HEK293 (cell line): ENCODE results near the gene ECM1.
A peak's percentile ranks its signal among the peaks of the same experiment; 100 is the strongest.

Experiments
- KLF17 ChIP-seq: fragments of 450-650 bp; formaldehyde crosslinking; IDR thresholded peaks from 2 replicates; pipeline ENCODE4 v1.5.1; 2016; ENCODE audit warnings: missing biosample characterization, missing genetic modification characterization
- KLF7 ChIP-seq: fragments of 450-650 bp; formaldehyde crosslinking; IDR thresholded peaks from 2 replicates; pipeline ENCODE4 v1.5.1; 2016; ENCODE audit warnings: missing biosample characterization, missing genetic modification characterization, borderline replicate concordance
- OVOL3 ChIP-seq: fragments of 450-650 bp; formaldehyde crosslinking; IDR thresholded peaks from 2 replicates; pipeline ENCODE4 v1.5.1; 2016; ENCODE audit warnings: missing biosample characterization, missing genetic modification characterization
- RBAK ChIP-seq: fragments of 450-650 bp; formaldehyde crosslinking; IDR thresholded peaks from 2 replicates; pipeline ENCODE4 v1.5.1; 2016; ENCODE audit warnings: missing biosample characterization, missing genetic modification characterization
- SP3 ChIP-seq: fragments of 450-650 bp; formaldehyde crosslinking; IDR thresholded peaks from 2 replicates; pipeline ENCODE4 v1.5.1; 2016; ENCODE audit warnings: missing biosample characterization, missing genetic modification characterization
- ZEB2 ChIP-seq: fragments of 450-650 bp; formaldehyde crosslinking; IDR thresholded peaks from 2 replicates; pipeline ENCODE4 v1.5.1; 2016; ENCODE audit warnings: missing biosample characterization, missing genetic modification characterization
- ZNF148 ChIP-seq: fragments of 450-650 bp; formaldehyde crosslinking; IDR thresholded peaks from 2 replicates; pipeline ENCODE4 v1.5.0; 2017; ENCODE audit warnings: missing biosample characterization, missing genetic modification characterization, borderline replicate concordance
- ZNF174 ChIP-seq: fragments of 450-650 bp; formaldehyde crosslinking; IDR thresholded peaks from 2 replicates; pipeline ENCODE4 v1.5.0; 2017; ENCODE audit warnings: missing biosample characterization, mild to moderate bottlenecking, missing genetic modification characterization
- ZNF184 ChIP-seq: fragments of 450-650 bp; IDR thresholded peaks from 2 replicates; pipeline ENCODE4 v1.5.1; 2018; ENCODE audit warnings: missing biosample characterization, mild to moderate bottlenecking, missing genetic modification characterization
- ZNF221 ChIP-seq: fragments of 450-650 bp; formaldehyde crosslinking; IDR thresholded peaks from 2 replicates; pipeline ENCODE4 v1.5.1; 2017; ENCODE audit warnings: missing biosample characterization, missing genetic modification characterization, borderline replicate concordance
- ZNF280D ChIP-seq: fragments of 450-650 bp; formaldehyde crosslinking; IDR thresholded peaks from 2 replicates; pipeline ENCODE4 v1.5.1; 2016; ENCODE audit warnings: missing biosample characterization, missing genetic modification characterization
- ZNF292 ChIP-seq: fragments of 450-650 bp; formaldehyde crosslinking; IDR thresholded peaks from 2 replicates; pipeline ENCODE4 v1.5.1; 2016; ENCODE audit warnings: low read depth, missing biosample characterization, missing genetic modification characterization, borderline replicate concordance
- ZNF335 ChIP-seq: fragments of 450-650 bp; formaldehyde crosslinking; conservative IDR thresholded peaks from 2 replicates; pipeline ENCODE4 v1.5.1; 2016; ENCODE audit warnings: missing biosample characterization, missing genetic modification characterization
- ZNF341 ChIP-seq: fragments of 450-650 bp; formaldehyde crosslinking; IDR thresholded peaks from 2 replicates; pipeline ENCODE4; 2016; ENCODE audit warnings: low read depth, missing biosample characterization, missing genetic modification characterization
- ZNF350 ChIP-seq: fragments of 450-650 bp; formaldehyde crosslinking; IDR thresholded peaks from 2 replicates; pipeline ENCODE4 v1.5.0; 2017; ENCODE audit warnings: missing biosample characterization, mild to moderate bottlenecking, missing genetic modification characterization
- ZNF391 ChIP-seq: fragments of 450-650 bp; formaldehyde crosslinking; IDR thresholded peaks from 2 replicates; pipeline ENCODE4 v1.5.1; 2016; ENCODE audit warnings: low read depth, missing biosample characterization, missing genetic modification characterization, borderline replicate concordance
- ZNF416 ChIP-seq: fragments of 450-650 bp; formaldehyde crosslinking; IDR thresholded peaks from 2 replicates; pipeline ENCODE4 v1.5.1; 2016; ENCODE audit warnings: missing biosample characterization, missing genetic modification characterization
- ZNF555 ChIP-seq: fragments of 450-650 bp; formaldehyde crosslinking; conservative IDR thresholded peaks from 2 replicates; pipeline ENCODE4 v1.5.1; 2017; ENCODE audit warnings: missing biosample characterization, mild to moderate bottlenecking, missing genetic modification characterization, inconsistent platforms
- ZNF654 ChIP-seq: fragments of 450-650 bp; formaldehyde crosslinking; IDR thresholded peaks from 2 replicates; pipeline ENCODE4 v1.5.1; 2016; ENCODE audit warnings: low read depth, missing biosample characterization, missing genetic modification characterization
- ZNF658 ChIP-seq: fragments of 450-650 bp; formaldehyde crosslinking; IDR thresholded peaks from 2 replicates; pipeline ENCODE4; 2016; ENCODE audit warnings: missing biosample characterization, missing genetic modification characterization
- ZSCAN30 ChIP-seq: fragments of 450-650 bp; IDR thresholded peaks from 2 replicates; pipeline ENCODE4 v1.5.1; 2018; ENCODE audit warnings: missing biosample characterization, mild to moderate bottlenecking, missing genetic modification characterization, moderate library complexity
- TF ChIP-seq, protein P1 (sequence below): fragments of 450-650 bp; formaldehyde crosslinking; optimal IDR thresholded peaks from 2 replicates; pipeline ENCODE3; 2016; ENCODE audit warnings: missing biosample characterization, mild to moderate bottlenecking, missing genetic modification characterization
- TF ChIP-seq, protein P2 (sequence below): fragments of 450-650 bp; formaldehyde crosslinking; IDR thresholded peaks from 2 replicates; pipeline ENCODE4 v1.5.1; 2016; ENCODE audit warnings: missing biosample characterization, missing genetic modification characterization
- TF ChIP-seq, protein P3 (sequence below): fragments of 450-650 bp; formaldehyde crosslinking; IDR thresholded peaks from 2 replicates; pipeline ENCODE4 v1.5.1; 2017; ENCODE audit warnings: missing biosample characterization, missing genetic modification characterization
- TF ChIP-seq, protein P4 (sequence below): fragments of 450-650 bp; formaldehyde crosslinking; conservative IDR thresholded peaks from 2 replicates; pipeline ENCODE4 v1.5.1; 2016; ENCODE audit warnings: low read depth, missing biosample characterization, missing genetic modification characterization

The ECM1 gene

DNA sequence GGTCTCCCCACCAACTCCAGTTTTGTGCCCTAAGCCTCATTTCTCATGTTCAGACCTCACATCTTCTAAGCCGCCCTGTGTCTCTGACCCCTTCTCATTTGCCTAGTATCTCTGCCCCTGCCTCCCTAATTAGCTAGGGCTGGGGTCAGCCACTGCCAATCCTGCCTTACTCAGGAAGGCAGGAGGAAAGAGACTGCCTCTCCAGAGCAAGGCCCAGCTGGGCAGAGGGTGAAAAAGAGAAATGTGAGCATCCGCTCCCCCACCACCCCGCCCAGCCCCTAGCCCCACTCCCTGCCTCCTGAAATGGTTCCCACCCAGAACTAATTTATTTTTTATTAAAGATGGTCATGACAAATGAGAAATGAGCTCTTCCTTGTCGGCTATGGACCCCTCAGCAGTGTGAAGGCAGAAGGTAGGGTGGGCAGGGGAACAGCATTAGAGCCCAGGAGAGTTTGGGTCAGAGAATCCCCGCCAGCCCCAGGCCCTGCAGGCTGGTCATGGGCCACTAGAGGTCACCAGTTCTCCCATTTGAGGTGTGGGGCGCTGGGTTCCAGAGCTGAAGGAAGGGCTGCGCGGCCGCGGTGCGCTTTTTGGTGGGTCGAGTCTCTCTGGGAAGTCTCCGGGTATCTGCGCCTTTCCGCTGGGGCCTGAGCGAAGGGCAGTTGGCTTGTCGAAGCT is 52.8 kb downstream of the ECM1 start (continued):
- TF ChIP-seq, protein P1, sequence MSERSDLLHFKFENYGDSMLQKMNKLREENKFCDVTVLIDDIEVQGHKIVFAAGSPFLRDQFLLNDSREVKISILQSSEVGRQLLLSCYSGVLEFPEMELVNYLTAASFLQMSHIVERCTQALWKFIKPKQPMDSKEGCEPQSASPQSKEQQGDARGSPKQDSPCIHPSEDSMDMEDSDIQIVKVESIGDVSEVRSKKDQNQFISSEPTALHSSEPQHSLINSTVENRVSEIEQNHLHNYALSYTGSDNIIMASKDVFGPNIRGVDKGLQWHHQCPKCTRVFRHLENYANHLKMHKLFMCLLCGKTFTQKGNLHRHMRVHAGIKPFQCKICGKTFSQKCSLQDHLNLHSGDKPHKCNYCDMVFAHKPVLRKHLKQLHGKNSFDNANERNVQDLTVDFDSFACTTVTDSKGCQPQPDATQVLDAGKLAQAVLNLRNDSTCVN, result peak; percentile 0
- TF ChIP-seq, protein P2, sequence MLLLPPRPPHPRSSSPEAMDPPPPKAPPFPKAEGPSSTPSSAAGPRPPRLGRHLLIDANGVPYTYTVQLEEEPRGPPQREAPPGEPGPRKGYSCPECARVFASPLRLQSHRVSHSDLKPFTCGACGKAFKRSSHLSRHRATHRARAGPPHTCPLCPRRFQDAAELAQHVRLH, result no peak
- TF ChIP-seq ZNF658 (tag by site-specific recombination) (no peak), ZEB2 (peak; percentile 52; the same call in 1 of the 2 replicates), ZNF335 (tag by site-specific recombination) (no peak; the same call in 1 of the 2 replicates), ZNF654 (tag by site-specific recombination) (peak; percentile 90), ZNF292 (tag by site-specific recombination) (no peak), ZSCAN30 (peak; percentile 65; the same call in 1 of the 2 replicates), KLF17 (tag by site-specific recombination) (no peak), ZNF184 (tag by site-specific recombination) (no peak), SP3 (tag by site-specific recombination) (no peak), ZNF174 (no peak), ZNF350 (no peak), ZNF416 (tag by site-specific recombination) (no peak), KLF7 (no peak), ZNF280D (no peak), OVOL3 (tag by site-specific recombination) (no peak), ZNF148 (no peak), RBAK (tag by site-specific recombination) (no peak), ZNF391 (tag by site-specific recombination) (peak; percentile 73; the same call in 1 of the 2 replicates), ZNF221 (tag by site-specific recombination) (no peak), ZNF555 (tag by site-specific recombination) (no peak), ZNF341 (tag by site-specific recombination) (peak; percentile 46)
- TF ChIP-seq, protein P3, sequence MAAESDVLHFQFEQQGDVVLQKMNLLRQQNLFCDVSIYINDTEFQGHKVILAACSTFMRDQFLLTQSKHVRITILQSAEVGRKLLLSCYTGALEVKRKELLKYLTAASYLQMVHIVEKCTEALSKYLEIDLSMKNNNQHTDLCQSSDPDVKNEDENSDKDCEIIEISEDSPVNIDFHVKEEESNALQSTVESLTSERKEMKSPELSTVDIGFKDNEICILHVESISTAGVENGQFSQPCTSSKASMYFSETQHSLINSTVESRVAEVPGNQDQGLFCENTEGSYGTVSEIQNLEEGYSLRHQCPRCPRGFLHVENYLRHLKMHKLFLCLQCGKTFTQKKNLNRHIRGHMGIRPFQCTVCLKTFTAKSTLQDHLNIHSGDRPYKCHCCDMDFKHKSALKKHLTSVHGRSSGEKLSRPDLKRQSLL, result no peak
- TF ChIP-seq, protein P4, sequence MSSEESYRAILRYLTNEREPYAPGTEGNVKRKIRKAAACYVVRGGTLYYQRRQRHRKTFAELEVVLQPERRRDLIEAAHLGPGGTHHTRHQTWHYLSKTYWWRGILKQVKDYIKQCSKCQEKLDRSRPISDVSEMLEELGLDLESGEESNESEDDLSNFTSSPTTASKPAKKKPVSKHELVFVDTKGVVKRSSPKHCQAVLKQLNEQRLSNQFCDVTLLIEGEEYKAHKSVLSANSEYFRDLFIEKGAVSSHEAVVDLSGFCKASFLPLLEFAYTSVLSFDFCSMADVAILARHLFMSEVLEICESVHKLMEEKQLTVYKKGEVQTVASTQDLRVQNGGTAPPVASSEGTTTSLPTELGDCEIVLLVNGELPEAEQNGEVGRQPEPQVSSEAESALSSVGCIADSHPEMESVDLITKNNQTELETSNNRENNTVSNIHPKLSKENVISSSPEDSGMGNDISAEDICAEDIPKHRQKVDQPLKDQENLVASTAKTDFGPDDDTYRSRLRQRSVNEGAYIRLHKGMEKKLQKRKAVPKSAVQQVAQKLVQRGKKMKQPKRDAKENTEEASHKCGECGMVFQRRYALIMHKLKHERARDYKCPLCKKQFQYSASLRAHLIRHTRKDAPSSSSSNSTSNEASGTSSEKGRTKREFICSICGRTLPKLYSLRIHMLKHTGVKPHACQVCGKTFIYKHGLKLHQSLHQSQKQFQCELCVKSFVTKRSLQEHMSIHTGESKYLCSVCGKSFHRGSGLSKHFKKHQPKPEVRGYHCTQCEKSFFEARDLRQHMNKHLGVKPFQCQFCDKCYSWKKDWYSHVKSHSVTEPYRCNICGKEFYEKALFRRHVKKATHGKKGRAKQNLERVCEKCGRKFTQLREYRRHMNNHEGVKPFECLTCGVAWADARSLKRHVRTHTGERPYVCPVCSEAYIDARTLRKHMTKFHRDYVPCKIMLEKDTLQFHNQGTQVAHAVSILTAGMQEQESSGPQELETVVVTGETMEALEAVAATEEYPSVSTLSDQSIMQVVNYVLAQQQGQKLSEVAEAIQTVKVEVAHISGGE, result peak; percentile 38; the same call in 1 of the 2 replicates
